ENCODE measurements around the gene LILRB2.
"Not testable (repeated sequence)": the region's sequence is repeated elsewhere in the genome, so short reads cannot be mapped to it uniquely, and the experiment has no call there.

The LILRB2 gene

GRCh38 chr19:54302257-54302656, 21.3 kb upstream of the LILRB2 start:
- no peak for DNase-seq (ENCODE audit: low spot score)

GRCh38 chr19:54299515-54299914, 18.6 kb upstream of the LILRB2 start:
- no peak for DNase-seq (ENCODE audit: low spot score)

- DNase-seq (ENCODE audit: low spot score), result no peak
These were observed 18.2 kb upstream of the LILRB2 start for GRCh38 chr19:54299126-54299498.

DNA sequence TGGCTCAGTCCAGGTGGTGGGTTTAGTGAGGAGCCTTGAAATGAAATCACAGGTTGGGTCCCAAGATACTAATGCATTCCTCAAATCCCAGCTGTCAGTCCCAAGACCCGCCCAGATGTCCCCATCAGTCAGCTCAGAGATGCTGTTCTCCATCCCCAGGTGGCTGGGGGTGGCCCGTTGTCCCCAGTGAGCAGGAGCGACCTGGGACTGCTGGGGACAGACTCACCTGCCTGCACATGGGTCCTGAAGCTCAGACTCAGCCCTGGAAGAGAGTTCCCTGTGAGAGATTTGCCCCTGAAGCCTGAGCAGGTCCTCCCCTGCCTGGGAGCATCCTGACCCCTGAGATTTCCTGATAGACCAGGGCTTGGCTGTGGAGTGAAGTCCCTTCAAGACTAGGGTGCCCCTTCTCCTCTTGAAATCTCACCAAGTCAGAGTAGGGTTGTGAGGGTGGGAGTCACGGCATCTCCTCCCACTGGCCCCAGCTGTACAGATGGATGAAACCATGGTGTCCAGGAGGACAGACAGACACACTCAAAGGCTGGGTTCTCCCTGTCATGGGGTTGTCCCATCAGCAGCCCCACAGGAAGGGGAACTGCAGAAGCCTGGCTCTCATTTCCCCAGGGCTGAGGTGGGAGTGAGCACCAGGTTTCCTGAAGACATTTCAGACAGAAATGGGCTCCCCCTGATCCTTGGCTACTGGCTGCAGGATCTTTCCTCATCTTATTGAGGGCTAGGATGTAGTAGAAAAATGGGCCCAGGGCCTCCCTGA, 17.6 kb upstream of the LILRB2 start:
- DNase-seq (ENCODE audit: low spot score), result no peak

- DNase-seq (ENCODE audit: low spot score), result peak; percentile 35
These were observed 16.9 kb upstream of the LILRB2 start for GRCh38 chr19:54297759-54298305.

DNA sequence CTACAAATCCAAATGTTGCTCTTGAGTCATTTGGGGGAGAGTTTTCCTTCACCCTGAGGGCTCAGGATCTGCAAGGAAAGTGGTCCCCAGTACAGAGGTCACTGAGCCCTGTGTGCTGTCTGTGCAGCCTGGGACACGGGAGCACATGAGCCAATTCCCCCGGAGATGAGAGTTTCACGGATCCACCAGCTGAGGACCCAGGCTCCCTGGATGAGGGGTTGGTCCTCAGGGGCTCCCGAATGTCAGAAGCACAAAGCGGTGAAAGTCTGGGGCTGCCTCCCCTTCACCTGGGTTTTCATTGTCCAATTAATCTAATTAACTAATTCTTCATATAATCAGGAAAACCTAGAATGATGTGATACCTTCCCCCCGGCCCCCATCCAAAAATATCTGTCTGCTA, 13.6 kb upstream of the LILRB2 start:
- DNase-seq (ENCODE audit: low spot score), result no peak

GRCh38 chr19:54289160-54289559, 8.2 kb upstream of the LILRB2 start:
- not testable (repeated sequence) for DNase-seq (ENCODE audit: low spot score)

DNA sequence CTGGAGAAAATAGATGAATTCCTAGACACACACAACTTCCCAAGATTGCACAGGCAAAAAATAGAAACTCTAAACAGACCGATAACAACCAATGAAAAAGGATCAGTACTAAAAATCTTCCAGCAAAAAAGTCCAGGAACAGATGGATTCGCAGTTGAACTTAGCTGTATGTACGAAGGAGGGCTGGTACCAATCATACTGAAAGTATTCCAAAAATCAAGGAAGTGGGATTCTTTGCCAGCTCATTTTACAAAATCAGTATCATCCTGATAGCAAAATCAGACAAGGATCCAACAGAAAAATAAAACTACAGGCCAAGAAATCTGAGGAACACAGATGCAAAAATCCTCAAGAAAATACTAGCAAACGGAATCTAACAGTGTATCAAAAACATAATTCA, 6.5 kb upstream of the LILRB2 start:
- no peak for DNase-seq (ENCODE audit: low spot score)

DNA sequence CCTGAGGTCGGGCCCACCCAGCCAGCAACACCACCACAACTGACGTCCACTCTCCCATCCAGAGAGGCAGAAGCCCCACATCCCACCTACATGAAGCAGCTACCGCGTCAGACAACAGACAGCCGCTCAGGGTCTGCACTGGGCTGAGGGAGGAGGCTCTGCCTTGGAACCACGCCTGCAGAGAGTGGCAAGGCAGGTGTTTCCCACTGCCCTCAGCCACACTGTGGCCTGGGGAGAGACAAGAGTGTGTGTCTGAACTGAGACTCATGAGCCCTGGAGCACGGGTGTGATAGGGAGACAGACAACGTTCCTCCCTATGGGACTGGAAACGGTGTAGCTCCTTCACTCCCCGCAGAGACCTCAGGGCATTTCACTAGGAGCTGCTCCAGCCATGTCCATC, 5.4 kb upstream of the LILRB2 start:
- DNase-seq (ENCODE audit: low spot score), result not testable (repeated sequence)

DNA sequence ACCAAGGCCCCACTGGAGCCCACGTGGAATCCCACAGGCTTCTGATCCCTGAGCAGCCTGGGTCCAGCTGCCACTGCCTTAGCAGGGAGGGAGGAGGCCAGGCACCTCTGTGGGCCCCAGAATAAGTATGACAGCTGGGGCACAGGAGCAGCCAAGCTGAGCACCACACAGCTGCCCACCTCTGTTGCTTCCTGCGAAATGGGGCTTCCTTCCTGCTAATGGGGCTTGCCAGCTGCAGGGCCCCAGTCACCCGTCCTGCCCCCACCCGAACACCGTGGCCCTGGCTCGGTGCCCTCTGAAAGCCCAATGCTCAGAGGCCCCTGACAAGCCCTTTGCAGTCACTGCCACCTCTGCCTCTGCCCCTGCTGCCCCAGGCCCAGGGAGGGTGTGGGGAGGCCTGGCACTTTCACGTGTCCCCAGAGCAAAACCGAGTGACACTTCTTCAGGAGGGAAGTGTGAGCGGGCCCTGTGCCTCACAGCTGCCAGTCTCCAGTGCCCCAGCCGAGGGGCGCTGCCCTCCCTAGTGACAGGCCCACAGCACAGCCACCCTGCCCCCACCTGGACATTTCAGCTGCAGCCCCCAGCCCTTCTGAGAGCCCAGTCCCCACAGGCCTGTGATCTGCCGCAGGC, 4.6 kb upstream of the LILRB2 start:
- not testable (repeated sequence) for DNase-seq (ENCODE audit: low spot score)

DNA sequence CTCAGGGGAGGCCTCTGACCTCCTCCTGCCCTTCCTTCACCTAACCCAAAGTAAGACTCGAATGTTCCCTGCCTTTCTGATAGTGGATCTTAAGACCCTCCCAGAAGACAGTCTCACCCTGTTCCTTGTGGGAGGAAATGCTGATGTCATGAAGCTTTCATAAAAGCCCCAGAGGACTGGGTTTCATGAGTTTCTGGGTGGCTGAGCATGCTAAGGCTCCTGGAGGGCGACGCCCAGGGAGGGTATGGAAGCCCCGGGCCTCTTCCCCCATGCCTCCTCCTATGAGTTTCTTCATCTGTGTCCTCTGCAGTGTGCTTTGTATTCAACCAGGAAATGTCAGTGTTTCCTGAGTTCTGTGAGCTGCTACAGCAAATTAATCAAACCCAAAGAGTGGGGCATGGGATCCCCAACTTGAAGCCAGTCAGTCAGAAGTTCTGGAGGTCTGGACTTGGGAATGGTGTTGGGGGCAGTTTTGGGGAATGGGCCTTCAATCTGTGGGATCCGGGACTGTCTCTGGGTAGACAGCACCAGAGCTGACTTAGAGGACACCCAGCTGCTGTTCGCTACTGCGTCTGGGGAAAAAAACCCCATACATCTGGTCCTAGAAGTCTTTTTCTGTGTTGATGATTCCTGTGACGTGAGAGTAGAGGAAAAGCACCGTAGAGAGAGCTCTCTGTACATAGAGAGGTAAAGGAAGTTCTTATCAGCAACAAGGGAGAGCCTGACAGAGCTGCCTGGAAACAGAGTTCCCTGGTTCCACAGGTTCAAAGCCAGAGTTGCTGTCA, 2.0 kb upstream of the LILRB2 start:
- no peak for DNase-seq (ENCODE audit: low spot score)

- not testable (repeated sequence) for DNase-seq (ENCODE audit: low spot score)
These were observed 792 bp upstream of the LILRB2 start for GRCh38 chr19:54281729-54282075.

DNA sequence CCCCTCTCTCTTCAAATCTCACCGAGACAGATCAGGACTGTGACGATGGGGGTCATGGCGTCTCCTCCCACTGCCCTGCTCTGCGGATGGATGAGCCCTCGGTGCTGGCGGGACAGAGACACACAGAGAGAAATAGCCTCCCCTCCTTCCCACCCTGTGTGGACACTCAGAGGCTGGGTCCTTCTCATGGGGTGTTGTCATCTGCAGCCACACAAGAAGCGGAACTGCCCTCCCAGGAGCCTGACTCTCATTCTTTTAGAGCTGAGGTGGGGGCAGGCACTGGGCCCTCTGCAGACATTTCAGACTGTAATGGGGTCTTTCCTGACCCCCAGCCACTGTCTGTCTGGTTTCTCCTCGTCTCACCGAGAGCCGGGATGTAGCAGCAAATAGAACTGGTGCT, 469 bp downstream of the LILRB2 start:
- not testable (repeated sequence) for DNase-seq (ENCODE audit: low spot score)

- not testable (repeated sequence) for DNase-seq (ENCODE audit: low spot score)
These were observed 885 bp downstream of the LILRB2 start for GRCh38 chr19:54280025-54280424.

DNA sequence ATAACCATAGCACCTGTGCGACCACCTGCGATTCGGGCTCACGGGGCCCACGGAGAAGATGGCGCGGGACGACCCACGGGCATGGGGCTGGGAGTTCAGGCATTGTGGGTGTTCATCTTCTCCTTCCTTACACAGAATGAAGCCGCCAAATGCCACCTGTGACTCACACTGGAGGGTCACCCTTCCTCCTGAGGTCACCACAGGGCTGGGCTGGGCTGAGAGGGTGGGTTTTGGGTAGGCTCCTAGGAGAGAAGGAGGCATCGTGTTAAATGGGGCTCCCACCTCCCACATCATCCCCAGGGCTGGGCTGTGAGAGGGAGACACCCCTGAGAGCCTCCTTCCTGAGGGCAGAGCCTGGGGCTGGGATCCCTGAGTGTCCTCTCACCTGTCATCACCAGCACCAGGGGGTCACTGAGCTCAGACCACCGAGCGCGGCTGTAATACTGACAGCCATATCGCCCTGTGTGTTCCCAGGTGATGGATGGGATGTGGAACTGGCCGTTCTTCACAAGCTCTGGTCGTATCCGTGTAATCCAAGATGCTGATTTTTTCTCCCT, 1.4 kb downstream of the LILRB2 start:
- no peak for DNase-seq (ENCODE audit: low spot score)

- not testable (repeated sequence) for DNase-seq (ENCODE audit: low spot score)
These were observed 2.2 kb downstream of the LILRB2 start for GRCh38 chr19:54278571-54279195.

DNA sequence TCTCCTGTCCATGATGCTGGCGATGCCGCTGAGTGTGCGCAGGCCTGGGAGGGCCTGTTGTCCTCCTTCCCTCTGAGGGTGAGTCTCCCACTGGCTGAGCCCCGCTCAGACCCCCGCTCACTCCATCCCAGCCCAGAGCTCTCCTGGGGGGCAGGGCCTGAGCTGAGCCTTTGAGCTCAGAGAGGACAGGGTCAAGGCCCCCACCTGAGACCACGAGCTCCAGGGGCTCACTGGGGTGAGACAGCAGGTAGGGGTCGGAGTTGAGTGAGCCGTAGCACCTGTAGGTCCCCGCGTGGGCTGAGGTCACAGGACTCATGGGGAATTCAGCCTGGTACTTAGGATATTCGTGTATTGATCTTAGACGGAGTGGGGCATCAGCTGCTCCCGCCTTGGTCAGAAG, 2.9 kb downstream of the LILRB2 start:
- DNase-seq (ENCODE audit: low spot score), result not testable (repeated sequence)

GRCh38 chr19:54277111-54277615, 3.7 kb downstream of the LILRB2 start:
- not testable (repeated sequence) for DNase-seq (ENCODE audit: low spot score)

DNA sequence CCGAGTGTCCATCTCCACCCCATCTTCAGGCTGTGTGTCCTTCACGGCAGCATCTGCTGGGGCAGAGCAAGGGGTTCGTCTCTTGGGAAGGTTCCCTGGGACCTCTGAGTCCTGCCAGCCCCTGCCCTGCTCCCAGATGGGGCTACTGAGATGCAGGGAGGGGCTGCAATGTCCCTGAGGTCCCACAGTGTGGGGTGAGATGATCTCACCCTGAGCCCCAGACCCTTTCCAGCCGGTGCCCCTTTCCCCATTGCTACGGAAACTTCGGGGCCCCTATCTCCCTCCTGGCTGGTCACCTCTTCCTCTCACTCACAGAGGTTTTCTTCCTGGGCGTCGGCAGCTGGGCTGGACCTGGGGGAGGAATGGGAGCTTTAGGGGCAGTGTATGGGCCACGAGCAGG, 5.0 kb downstream of the LILRB2 start:
- DNase-seq (ENCODE audit: low spot score), result no peak

- not testable (repeated sequence) for DNase-seq (ENCODE audit: low spot score)
These were observed 6.4 kb downstream of the LILRB2 start for GRCh38 chr19:54274516-54274915.

DNA sequence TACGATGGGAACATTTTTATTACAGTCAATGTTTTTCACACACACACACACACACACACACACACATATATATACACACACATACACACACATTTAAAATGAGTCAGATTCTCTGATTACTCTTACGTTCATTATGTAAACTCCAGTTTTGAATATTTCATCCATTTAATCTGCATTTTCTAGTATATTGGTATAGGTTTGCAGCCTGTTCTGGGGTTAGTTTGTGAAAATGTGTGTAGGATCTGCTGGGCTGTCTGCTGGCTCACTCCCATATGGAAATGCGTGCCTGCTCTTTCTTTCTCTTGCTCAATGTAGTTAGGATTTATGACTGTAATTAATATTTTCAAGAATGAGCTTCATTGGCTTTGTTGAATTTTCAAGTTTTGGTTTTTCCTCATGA, 7.1 kb downstream of the LILRB2 start:
- DNase-seq (ENCODE audit: low spot score), result no peak

- not testable (repeated sequence) for DNase-seq (ENCODE audit: low spot score)
These were observed 8.7 kb downstream of the LILRB2 start for GRCh38 chr19:54272181-54272580.
